Right lobe of liver (tissue), 6 donors: Measurements from ENCODE around the gene PRSS27. TPM values are rescaled to one million over a fixed set of nuclear protein-coding genes. Genes with fewer than 3 reads are reported as not detected.

Experiments used
- ATAC-seq, 4 donors: fragments of 200-7000 bp; cut with Tn5 transposase; one replicate each; pipeline ENCODE4 v1.9.1; 2020; ENCODE audit warnings: mild to moderate bottlenecking in 4 of 4, moderate library complexity in 4 of 4
- DNase-seq, 3 donors: peaks; one replicate each; pipeline ENCODE4 v3.0.0-alpha.2; 2020
- H3K27ac ChIP-seq, 3 donors: fragments of 200-600 bp; one replicate each; pipeline ENCODE4 v1.8.0; 2022
- H3K27me3 ChIP-seq, 2 donors: fragments of 200-600 bp; one replicate each; pipeline ENCODE4 v1.8.0; 2022
- H3K36me3 ChIP-seq, 4 donors: fragments of 200-600 bp; sonication (generic) in 1 of 4; one replicate each; pipeline versions ENCODE4 v1.5.1 to v1.8.0; 2017 to 2022; ENCODE audit warnings: control low read depth in 1 of 4
- H3K4me1 ChIP-seq, 4 donors: fragments of 200-600 bp; sonication (generic) in 1 of 4; one replicate each; pipeline versions ENCODE4 v1.5.1 to v1.8.0; 2017 to 2022; ENCODE audit warnings: control low read depth in 1 of 4
- H3K4me3 ChIP-seq, 3 donors: fragments of 200-600 bp; one replicate each; pipeline ENCODE4 v1.8.0; 2022
- H3K9me3 ChIP-seq, 4 donors: fragments of 200-600 bp; sonication (generic) in 1 of 4; one replicate each; pipeline versions ENCODE4 v1.5.1 to v1.8.0; 2017 to 2022; ENCODE audit warnings: control low read depth in 1 of 4
- CTCF ChIP-seq, 4 donors: fragments of 200-600 bp in 3 of 4; fragments of 450-650 bp in 1 of 4; IDR thresholded peaks; one replicate each; pipeline versions ENCODE4 v1.5.1 to v1.8.0; 2016 to 2022; ENCODE audit warnings: antibody characterized with exemption in 4 of 4, mild to moderate bottlenecking in 2 of 4
- POLR2A ChIP-seq: fragments of 450-650 bp; IDR thresholded peaks from one replicate; pipeline ENCODE4 v1.6.1; 2017; ENCODE audit warnings: antibody characterized with exemption, mild to moderate bottlenecking
- WGBS: methylation state at CpG from one replicate; pipeline ENCODE4 v1.1.6; 2018; ENCODE audit warnings: low coverage, low lambda C conversion rate; ENCODE audit not compliant: insufficient coverage; ENCODE audit errors: missing lambda C conversion rate; 5-methylcytosine and 5-hydroxymethylcytosine counted together
- intact Hi-C, 2 donors: fragments of 100-400 bp; cut with DNase I; formaldehyde crosslinking; loops; one replicate each; pipeline versions ENCODE4 v1.11.2 to v1.14.1; 2022
- long read RNA-seq: library from polyadenylated mRNA; unstranded; transcript quantifications from one replicate; pipeline ENCODE4 v2.0.0, GENCODE V29; 2019
- total RNA-seq, 6 experiments: library from RNA; depleted of rRNA in 2 of 6; stranded (reverse); fragments of >200 nt in 2 of 6; fragmentation: NEBNext Ultra II Directional in 3 of 6; extraction: Animal tissue kit (Norgen Biotek cat#: 25700) in 3 of 6; gene quantifications; one replicate each; pipeline versions ENCODE4 v1.1.0 to v1.2.4, GENCODE V29; 2016 to 2023
- donor health status: DM: no; HTN: yes; CAD: no.
- donor health status: DM: no; HTN: no; CAD: no.
- donor health status: DM: no; HTN: no; CAD: no.
- donor health status: DM: no; HTN: yes; CAD: no.
- donor health status: DM: no; HTN: yes; CAD: no.

The PRSS27 gene
- total RNA-seq: under 1 TPM in 4 of 6 experiments, not detected in 2; 0.13 to 0.98 (median 0.49) TPM
- long read RNA-seq: 0 reads

GRCh38 chr16:2720064-2720457 lies at the start of gene PRSS27:
TSS of gene PRSS27 (minus strand) at chr16:2720224. CDS start at chr16:2720160, 64 bp downstream.
- DNase-seq (peak in 1 of 3 donors; percentile 21), ATAC-seq (no peak)
- no peaks in the 10 kb centered on the region for H3K36me3 ChIP-seq
- TF ChIP-seq CTCF (IDR thresholded peaks at IDR 0.05): no peak
- TF ChIP-seq POLR2A: no peak
- H3K27me3 ChIP-seq: no peaks in the 10 kb centered on the region
- H3K4me1 ChIP-seq: peaks cover 0 to 29% (median 6%) of the 10 kb centered on the region in 4 donors
- peak within 1 kb of the TSS; percentile 54 to 68 (median 55) for H3K4me3 ChIP-seq
- WGBS: 95% methylated on average over 4 of the region's 26 CpGs
- H3K27ac ChIP-seq: peak within 1 kb of the TSS in 2 of 3 donors; percentile 12 to 63
- H3K9me3 ChIP-seq: no peaks in the 10 kb centered on the region
- intact Hi-C loops: no loop called here

GRCh38 chr16:2769675-2770056 lies 49.6 kb upstream of the PRSS27 start:
- Histone ChIP-seq H3K27ac (no peak overlapping the region), H3K4me1 (no peaks in the 10 kb centered on the region), H3K9me3 (no peaks in the 10 kb centered on the region), H3K27me3 (no peaks in the 10 kb centered on the region), H3K36me3 (peaks cover 6 to 89% (median 51%) of the 10 kb centered on the region in 4 donors), H3K4me3 (no peak overlapping the region)
- intact Hi-C loops: no loop called here
- TF ChIP-seq POLR2A (no peak), CTCF (IDR thresholded peaks at IDR 0.05) (no peak)
- peak in 1 of 3 donors; percentile 17 for DNase-seq
- ATAC-seq: peak in 2 of 4 donors; percentile 2 to 10
- 72% methylated on average over 10 of the region's 14 CpGs for WGBS

- intact Hi-C loops: no loop called here
- H3K36me3 ChIP-seq: peaks cover 9 to 89% (median 55%) of the 10 kb centered on the region in 4 donors
- TF ChIP-seq CTCF (IDR thresholded peaks at IDR 0.05): no peak
- TF ChIP-seq POLR2A: no peak
- H3K9me3 ChIP-seq: no peaks in the 10 kb centered on the region
- no peaks in the 10 kb centered on the region for H3K27me3 ChIP-seq
- H3K27ac ChIP-seq: no peak overlapping the region
- WGBS: 88% methylated on average over 5 of the region's 11 CpGs
- H3K4me3 ChIP-seq: no peak overlapping the region
- ATAC-seq: no peak
- H3K4me1 ChIP-seq: no peaks in the 10 kb centered on the region
- DNase-seq: peak in 2 of 3 donors; percentile 14 to 44
These were observed 49.1 kb upstream of the PRSS27 start for GRCh38 chr16:2769100-2769529.

GRCh38 chr16:2768403-2769089 lies 48.5 kb upstream of the PRSS27 start:
- WGBS: 85% methylated on average over 4 of the region's 17 CpGs
- Histone ChIP-seq H3K9me3 (no peaks in the 10 kb centered on the region), H3K27me3 (no peaks in the 10 kb centered on the region), H3K27ac (no peak overlapping the region), H3K36me3 (peaks cover 14 to 93% (median 60%) of the 10 kb centered on the region in 4 donors), H3K4me3 (no peak overlapping the region), H3K4me1 (no peaks in the 10 kb centered on the region)
- TF ChIP-seq POLR2A: no peak
- TF ChIP-seq CTCF (IDR thresholded peaks at IDR 0.05): no peak
- ATAC-seq (no peak), DNase-seq (peak in 1 of 3 donors; percentile 17)
- intact Hi-C loops: no loop called here
